SK-N-SH treated with all-trans-retinoic acid at 6 μM for 48 hours (cell line): ENCODE results near the gene GANC.

Experiments used
- ATAC-seq: fragments of 200-7000 bp; cut with Tn5 transposase; 3 replicates; pipeline ENCODE4 v1.9.1; 2020; ENCODE audit warnings: mild to moderate bottlenecking, moderate library complexity
- ARNTL ChIP-seq: fragments of 450-650 bp; formaldehyde crosslinking; IDR thresholded peaks from 2 replicates; pipeline ENCODE4 v1.5.0; 2020; ENCODE audit warnings: low read depth, mild to moderate bottlenecking, moderate library complexity, borderline replicate concordance
- BACH2 ChIP-seq: fragments of 250-450 bp; sonication (Bioruptor Pico); IDR thresholded peaks from 2 replicates; pipeline ENCODE4 v1.9.0; 2021; ENCODE audit warnings: mild to moderate bottlenecking, borderline replicate concordance
- CSDC2 ChIP-seq: fragments of 250-450 bp; sonication (Bioruptor Pico); IDR thresholded peaks from 2 replicates; pipeline ENCODE4 v1.5.0; 2020; ENCODE audit warnings: mild to moderate bottlenecking, moderate library complexity
- ESRRG ChIP-seq: fragments of 250-450 bp; sonication (Bioruptor Pico); IDR thresholded peaks from 2 replicates; pipeline ENCODE4 v1.6.1; 2021; ENCODE audit warnings: mild to moderate bottlenecking
- GLIS3 ChIP-seq: fragments of 250-450 bp; sonication (Bioruptor Pico); IDR thresholded peaks from 2 replicates; pipeline ENCODE4 v1.5.0; 2020; ENCODE audit warnings: mild to moderate bottlenecking, moderate library complexity
- PPARA ChIP-seq: fragments of 250-450 bp; sonication (Bioruptor Pico); IDR thresholded peaks from 2 replicates; pipeline ENCODE4 v1.5.0; 2020; ENCODE audit warnings: mild to moderate bottlenecking, borderline replicate concordance
- RARB ChIP-seq: fragments of 250-450 bp; sonication (Bioruptor Pico); IDR thresholded peaks from 2 replicates; pipeline ENCODE4 v1.8.0; 2021; ENCODE audit warnings: mild to moderate bottlenecking, moderate library complexity
- SNAI2 ChIP-seq: fragments of 250-450 bp; sonication (Bioruptor Pico); IDR thresholded peaks from 2 replicates; pipeline ENCODE4 v1.5.0; 2020; ENCODE audit warnings: mild to moderate bottlenecking, moderate library complexity
- TCF4 ChIP-seq: fragments of 250-450 bp; sonication (Bioruptor Pico); IDR thresholded peaks from 2 replicates; pipeline ENCODE4 v1.8.0; 2021; ENCODE audit warnings: mild to moderate bottlenecking, moderate library complexity, borderline replicate concordance
- TOX ChIP-seq: fragments of 250-450 bp; sonication (Bioruptor Pico); IDR thresholded peaks from 2 replicates; pipeline ENCODE4 v1.8.0; 2021; ENCODE audit warnings: mild to moderate bottlenecking, moderate library complexity, borderline replicate concordance
- ZC3H10 ChIP-seq: fragments of 250-450 bp; sonication (Bioruptor Pico); IDR thresholded peaks from 2 replicates; pipeline ENCODE4 v1.5.1; 2021; ENCODE audit warnings: mild to moderate bottlenecking, moderate library complexity
- ZFP3 ChIP-seq: fragments of 250-450 bp; sonication (Bioruptor Pico); IDR thresholded peaks from 2 replicates; pipeline ENCODE4 v1.5.0; 2020; ENCODE audit warnings: mild to moderate bottlenecking, moderate library complexity
- ZFP30 ChIP-seq: fragments of 450-650 bp; formaldehyde crosslinking; IDR thresholded peaks from 2 replicates; pipeline ENCODE4 v1.5.0; 2022; ENCODE audit warnings: mild to moderate bottlenecking, moderate library complexity
- ZNF565 ChIP-seq: fragments of 450-650 bp; formaldehyde crosslinking; conservative IDR thresholded peaks from 2 replicates; pipeline ENCODE4 v1.5.0; 2020; ENCODE audit warnings: low read depth, mild to moderate bottlenecking, moderate library complexity
- ZNF70 ChIP-seq: fragments of 450-650 bp; formaldehyde crosslinking; IDR thresholded peaks from 2 replicates; pipeline ENCODE4 v1.5.0; 2020; ENCODE audit warnings: mild to moderate bottlenecking, moderate library complexity
- ZNF8 ChIP-seq: fragments of 450-650 bp; formaldehyde crosslinking; IDR thresholded peaks from 2 replicates; pipeline ENCODE4 v1.5.0; 2020; ENCODE audit warnings: mild to moderate bottlenecking, moderate library complexity
- TF ChIP-seq, protein P1 (sequence below): fragments of 250-450 bp; sonication (Bioruptor Pico); IDR thresholded peaks from 2 replicates; pipeline ENCODE4 v1.5.0; 2020; ENCODE audit warnings: mild to moderate bottlenecking, moderate library complexity
- TF ChIP-seq, protein P2 (sequence below): fragments of 250-450 bp; sonication (Bioruptor Pico); IDR thresholded peaks from 2 replicates; pipeline ENCODE4 v1.8.0; 2020; ENCODE audit warnings: mild to moderate bottlenecking, moderate library complexity, borderline replicate concordance
- TF ChIP-seq, protein P3 (sequence below): fragments of 250-450 bp; sonication (Bioruptor Pico); IDR thresholded peaks from 2 replicates; pipeline ENCODE4 v1.5.1; 2020; ENCODE audit warnings: low read depth, mild to moderate bottlenecking, moderate library complexity
- TF ChIP-seq, protein P4 (sequence below): fragments of 250-450 bp; sonication (Bioruptor Pico); IDR thresholded peaks from 2 replicates; pipeline ENCODE4 v1.8.0; 2021; ENCODE audit warnings: low read depth, mild to moderate bottlenecking, moderate library complexity, borderline replicate concordance
- TF ChIP-seq, protein P5 (sequence below): fragments of 250-450 bp; sonication (Bioruptor Pico); IDR thresholded peaks from 2 replicates; pipeline ENCODE4 v1.5.1; 2021; ENCODE audit warnings: mild to moderate bottlenecking, moderate library complexity

The GANC gene

DNA sequence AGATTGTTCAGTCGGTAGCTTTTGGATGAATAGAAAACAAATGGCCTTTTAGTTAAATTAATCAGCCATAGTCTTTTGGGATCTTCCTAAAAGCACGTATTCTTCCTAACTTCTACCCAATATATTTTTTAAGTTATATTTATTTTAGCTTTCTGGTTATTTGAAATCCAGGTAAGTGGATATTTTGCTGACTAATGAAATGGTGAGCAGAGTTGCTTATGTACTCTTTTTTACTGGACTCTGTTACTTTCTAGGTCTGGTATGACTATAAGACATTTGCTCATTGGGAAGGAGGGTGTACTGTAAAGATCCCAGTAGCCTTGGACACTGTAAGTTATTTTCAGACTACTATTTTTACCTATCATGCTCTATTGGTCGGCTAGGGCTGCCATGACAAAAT lies 72.5 kb downstream of the GANC start (continued):
- TF ChIP-seq, protein P1, sequence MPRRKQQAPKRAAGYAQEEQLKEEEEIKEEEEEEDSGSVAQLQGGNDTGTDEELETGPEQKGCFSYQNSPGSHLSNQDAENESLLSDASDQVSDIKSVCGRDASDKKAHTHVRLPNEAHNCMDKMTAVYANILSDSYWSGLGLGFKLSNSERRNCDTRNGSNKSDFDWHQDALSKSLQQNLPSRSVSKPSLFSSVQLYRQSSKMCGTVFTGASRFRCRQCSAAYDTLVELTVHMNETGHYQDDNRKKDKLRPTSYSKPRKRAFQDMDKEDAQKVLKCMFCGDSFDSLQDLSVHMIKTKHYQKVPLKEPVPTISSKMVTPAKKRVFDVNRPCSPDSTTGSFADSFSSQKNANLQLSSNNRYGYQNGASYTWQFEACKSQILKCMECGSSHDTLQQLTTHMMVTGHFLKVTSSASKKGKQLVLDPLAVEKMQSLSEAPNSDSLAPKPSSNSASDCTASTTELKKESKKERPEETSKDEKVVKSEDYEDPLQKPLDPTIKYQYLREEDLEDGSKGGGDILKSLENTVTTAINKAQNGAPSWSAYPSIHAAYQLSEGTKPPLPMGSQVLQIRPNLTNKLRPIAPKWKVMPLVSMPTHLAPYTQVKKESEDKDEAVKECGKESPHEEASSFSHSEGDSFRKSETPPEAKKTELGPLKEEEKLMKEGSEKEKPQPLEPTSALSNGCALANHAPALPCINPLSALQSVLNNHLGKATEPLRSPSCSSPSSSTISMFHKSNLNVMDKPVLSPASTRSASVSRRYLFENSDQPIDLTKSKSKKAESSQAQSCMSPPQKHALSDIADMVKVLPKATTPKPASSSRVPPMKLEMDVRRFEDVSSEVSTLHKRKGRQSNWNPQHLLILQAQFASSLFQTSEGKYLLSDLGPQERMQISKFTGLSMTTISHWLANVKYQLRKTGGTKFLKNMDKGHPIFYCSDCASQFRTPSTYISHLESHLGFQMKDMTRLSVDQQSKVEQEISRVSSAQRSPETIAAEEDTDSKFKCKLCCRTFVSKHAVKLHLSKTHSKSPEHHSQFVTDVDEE (CRISPR knock-in tag) = no peak
- no peak for TF ChIP-seq TCF4 (CRISPR knock-in tag)
- no peak for TF ChIP-seq ZNF565
- TF ChIP-seq GLIS3 (CRISPR knock-in tag) = no peak
- no peak for TF ChIP-seq PPARA (CRISPR knock-in tag)

DNA sequence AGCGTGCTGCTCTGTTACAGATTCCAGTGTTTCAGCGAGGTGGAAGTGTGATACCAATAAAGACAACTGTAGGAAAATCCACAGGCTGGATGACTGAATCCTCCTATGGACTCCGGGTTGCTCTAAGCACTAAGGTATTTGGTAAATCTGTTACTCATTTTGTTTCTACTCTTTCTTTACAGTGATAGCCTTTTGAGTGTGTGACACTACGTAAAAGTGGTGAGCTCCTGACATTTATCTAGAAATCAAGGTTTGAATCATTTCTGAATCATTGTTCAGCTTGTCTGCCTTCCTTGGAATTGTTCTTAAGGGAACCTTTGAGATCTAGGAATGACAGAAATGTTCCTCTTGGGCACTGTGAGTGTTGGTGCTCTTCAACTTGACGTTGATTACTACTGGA lies 75.1 kb downstream of the GANC start:
- peak; percentile 91 for ATAC-seq
- no peak for TF ChIP-seq TOX (CRISPR knock-in tag)
- TF ChIP-seq, protein P2, sequence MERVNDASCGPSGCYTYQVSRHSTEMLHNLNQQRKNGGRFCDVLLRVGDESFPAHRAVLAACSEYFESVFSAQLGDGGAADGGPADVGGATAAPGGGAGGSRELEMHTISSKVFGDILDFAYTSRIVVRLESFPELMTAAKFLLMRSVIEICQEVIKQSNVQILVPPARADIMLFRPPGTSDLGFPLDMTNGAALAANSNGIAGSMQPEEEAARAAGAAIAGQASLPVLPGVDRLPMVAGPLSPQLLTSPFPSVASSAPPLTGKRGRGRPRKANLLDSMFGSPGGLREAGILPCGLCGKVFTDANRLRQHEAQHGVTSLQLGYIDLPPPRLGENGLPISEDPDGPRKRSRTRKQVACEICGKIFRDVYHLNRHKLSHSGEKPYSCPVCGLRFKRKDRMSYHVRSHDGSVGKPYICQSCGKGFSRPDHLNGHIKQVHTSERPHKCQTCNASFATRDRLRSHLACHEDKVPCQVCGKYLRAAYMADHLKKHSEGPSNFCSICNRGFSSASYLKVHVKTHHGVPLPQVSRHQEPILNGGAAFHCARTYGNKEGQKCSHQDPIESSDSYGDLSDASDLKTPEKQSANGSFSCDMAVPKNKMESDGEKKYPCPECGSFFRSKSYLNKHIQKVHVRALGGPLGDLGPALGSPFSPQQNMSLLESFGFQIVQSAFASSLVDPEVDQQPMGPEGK (CRISPR knock-in tag) = no peak

DNA sequence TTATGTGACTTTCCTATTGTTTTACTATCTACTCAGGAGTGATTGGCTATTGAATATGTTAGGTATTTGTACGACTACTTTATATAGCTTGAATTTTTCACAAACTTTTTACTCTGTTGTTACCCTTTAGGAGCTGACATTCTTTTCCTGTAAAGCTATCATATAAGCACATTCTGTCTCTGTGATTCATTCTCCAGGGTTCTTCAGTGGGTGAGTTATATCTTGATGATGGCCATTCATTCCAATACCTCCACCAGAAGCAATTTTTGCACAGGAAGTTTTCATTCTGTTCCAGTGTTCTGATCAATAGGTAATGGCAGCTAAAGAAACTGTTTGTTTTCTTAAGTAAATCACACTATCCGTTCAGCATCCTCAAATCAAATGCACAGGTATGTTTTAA lies 76.2 kb downstream of the GANC start:
- TF ChIP-seq ZNF565 (no peak), CSDC2 (CRISPR knock-in tag) (no peak), ZFP30 (CRISPR knock-in tag) (no peak), ESRRG (CRISPR knock-in tag) (no peak), GLIS3 (CRISPR knock-in tag) (no peak), ZNF70 (CRISPR knock-in tag) (no peak), TOX (CRISPR knock-in tag) (no peak)
- TF ChIP-seq, all 23 proteins: peak for 0
- ATAC-seq = peak; percentile 65

DNA sequence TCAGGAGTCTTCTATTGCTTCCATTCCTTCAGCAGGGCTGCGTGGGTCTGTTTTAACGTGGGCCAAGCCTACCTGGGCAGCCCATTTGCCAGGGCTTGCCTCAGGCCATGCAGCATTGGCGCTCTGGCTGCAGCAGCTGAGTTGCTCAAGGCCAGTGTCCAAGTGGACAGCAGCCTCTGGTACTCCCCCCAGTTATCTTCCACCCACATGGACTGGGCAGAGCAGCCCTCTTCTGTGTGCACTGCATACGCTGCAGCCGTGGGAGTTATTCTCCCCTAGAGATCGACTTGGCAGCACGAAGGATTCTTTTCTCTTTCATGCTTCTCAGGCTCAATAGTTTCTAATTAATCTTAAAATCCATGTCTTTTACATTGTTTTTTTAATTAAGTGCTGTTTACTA lies 79.4 kb downstream of the GANC start:
- TF ChIP-seq, protein P3, sequence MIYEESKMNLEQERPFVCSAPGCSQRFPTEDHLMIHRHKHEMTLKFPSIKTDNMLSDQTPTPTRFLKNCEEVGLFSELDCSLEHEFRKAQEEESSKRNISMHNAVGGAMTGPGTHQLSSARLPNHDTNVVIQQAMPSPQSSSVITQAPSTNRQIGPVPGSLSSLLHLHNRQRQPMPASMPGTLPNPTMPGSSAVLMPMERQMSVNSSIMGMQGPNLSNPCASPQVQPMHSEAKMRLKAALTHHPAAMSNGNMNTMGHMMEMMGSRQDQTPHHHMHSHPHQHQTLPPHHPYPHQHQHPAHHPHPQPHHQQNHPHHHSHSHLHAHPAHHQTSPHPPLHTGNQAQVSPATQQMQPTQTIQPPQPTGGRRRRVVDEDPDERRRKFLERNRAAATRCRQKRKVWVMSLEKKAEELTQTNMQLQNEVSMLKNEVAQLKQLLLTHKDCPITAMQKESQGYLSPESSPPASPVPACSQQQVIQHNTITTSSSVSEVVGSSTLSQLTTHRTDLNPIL (CRISPR knock-in tag) = no peak
- TF ChIP-seq, protein P4, sequence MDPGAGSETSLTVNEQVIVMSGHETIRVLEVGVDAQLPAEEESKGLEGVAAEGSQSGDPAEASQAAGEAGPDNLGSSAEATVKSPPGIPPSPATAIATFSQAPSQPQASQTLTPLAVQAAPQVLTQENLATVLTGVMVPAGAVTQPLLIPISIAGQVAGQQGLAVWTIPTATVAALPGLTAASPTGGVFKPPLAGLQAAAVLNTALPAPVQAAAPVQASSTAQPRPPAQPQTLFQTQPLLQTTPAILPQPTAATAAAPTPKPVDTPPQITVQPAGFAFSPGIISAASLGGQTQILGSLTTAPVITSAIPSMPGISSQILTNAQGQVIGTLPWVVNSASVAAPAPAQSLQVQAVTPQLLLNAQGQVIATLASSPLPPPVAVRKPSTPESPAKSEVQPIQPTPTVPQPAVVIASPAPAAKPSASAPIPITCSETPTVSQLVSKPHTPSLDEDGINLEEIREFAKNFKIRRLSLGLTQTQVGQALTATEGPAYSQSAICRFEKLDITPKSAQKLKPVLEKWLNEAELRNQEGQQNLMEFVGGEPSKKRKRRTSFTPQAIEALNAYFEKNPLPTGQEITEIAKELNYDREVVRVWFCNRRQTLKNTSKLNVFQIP (CRISPR knock-in tag) = no peak
- TF ChIP-seq, protein P5, sequence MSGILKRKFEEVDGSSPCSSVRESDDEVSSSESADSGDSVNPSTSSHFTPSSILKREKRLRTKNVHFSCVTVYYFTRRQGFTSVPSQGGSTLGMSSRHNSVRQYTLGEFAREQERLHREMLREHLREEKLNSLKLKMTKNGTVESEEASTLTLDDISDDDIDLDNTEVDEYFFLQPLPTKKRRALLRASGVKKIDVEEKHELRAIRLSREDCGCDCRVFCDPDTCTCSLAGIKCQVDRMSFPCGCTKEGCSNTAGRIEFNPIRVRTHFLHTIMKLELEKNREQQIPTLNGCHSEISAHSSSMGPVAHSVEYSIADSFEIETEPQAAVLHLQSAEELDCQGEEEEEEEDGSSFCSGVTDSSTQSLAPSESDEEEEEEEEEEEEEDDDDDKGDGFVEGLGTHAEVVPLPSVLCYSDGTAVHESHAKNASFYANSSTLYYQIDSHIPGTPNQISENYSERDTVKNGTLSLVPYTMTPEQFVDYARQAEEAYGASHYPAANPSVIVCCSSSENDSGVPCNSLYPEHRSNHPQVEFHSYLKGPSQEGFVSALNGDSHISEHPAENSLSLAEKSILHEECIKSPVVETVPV (CRISPR knock-in tag) = no peak
- no peak for TF ChIP-seq ESRRG (CRISPR knock-in tag)
- no peak for TF ChIP-seq BACH2
- no peak for TF ChIP-seq ZFP30 (CRISPR knock-in tag)
- no peak for TF ChIP-seq SNAI2 (CRISPR knock-in tag)
- TF ChIP-seq ARNTL (CRISPR knock-in tag) = no peak
- TF ChIP-seq ZC3H10 = no peak
- TF ChIP-seq GLIS3 (CRISPR knock-in tag) = no peak
- no peak for TF ChIP-seq ZNF8 (CRISPR knock-in tag)
- TF ChIP-seq, protein P1 (CRISPR knock-in tag) = no peak
- no peak for TF ChIP-seq RARB (CRISPR knock-in tag)
- no peak for TF ChIP-seq PPARA (CRISPR knock-in tag)
- TF ChIP-seq ZFP3 (CRISPR knock-in tag) = no peak
- TF ChIP-seq ZNF70 (CRISPR knock-in tag) = no peak
- TF ChIP-seq ZNF565 = no peak
- no peak for ATAC-seq
